DMS53 treated with DMSO at 0.1 percent for 48 hours (cell line): ENCODE data around the gene SCAF1.

Experiments
- DNase-seq: peaks from one replicate; lab custom pipeline; 2025; ENCODE audit not compliant: unreplicated experiment; lab: John Stamatoyannopoulos, UW

SCAF1 gene

DNA sequence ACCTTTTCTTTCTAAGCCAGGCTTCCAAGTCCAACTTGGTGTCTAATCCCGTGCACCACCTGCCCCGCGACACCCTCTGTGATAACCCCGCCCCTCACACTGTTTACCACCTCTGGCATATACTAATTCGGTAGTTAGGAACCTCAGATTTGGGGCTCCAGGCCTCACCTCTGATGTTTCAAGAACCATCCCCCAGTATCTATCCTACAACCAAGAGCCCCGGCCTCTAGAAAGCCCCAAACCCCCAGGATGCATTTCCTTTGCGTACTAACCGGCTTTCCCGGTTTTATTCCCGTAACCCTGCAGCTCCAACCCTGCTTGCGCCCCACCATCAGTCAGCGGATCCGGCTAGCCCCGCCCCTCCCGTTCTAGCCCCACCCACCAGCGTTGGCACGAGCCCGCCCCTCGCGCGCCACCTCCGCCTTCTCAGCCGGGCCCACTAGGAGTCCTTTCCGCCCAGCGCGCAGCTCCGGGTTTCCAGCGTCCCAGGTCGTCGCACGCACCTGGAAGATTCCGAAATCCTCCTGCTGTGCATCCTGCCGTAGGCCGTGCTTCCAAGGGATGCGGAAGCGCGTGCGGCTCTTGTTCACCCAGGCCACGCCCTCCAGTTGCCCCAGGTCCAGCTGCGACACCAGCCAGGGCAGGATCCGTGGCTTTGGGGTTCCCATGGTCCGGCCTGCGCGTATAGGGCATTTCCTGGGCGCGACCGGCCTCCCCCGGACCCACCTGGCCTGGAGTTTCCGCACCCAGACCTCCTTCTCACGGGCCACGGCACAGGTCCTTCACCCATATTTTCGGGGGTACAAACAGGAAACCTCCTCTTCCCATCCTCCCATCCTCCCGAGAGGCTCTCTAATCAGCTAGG is 22.4 kb downstream of the SCAF1 start:
- peak; percentile 79 for DNase-seq

DNA sequence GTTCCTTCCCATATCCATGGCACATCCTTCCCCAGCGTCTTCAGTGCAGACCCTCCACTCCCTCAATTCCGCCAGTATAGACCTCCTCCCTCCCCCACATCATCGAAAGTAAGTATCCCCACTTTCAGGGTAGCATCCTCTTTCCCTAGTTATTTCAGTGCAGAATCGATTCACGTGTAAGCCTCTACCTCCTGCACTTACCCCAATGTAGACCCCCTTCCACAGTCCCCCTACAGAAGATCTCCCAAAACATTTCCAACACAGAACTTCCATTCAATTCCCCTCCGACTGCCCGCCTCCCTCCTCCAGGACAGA is 23.0 kb downstream of the SCAF1 start:
- DNase-seq: no peak

DNA sequence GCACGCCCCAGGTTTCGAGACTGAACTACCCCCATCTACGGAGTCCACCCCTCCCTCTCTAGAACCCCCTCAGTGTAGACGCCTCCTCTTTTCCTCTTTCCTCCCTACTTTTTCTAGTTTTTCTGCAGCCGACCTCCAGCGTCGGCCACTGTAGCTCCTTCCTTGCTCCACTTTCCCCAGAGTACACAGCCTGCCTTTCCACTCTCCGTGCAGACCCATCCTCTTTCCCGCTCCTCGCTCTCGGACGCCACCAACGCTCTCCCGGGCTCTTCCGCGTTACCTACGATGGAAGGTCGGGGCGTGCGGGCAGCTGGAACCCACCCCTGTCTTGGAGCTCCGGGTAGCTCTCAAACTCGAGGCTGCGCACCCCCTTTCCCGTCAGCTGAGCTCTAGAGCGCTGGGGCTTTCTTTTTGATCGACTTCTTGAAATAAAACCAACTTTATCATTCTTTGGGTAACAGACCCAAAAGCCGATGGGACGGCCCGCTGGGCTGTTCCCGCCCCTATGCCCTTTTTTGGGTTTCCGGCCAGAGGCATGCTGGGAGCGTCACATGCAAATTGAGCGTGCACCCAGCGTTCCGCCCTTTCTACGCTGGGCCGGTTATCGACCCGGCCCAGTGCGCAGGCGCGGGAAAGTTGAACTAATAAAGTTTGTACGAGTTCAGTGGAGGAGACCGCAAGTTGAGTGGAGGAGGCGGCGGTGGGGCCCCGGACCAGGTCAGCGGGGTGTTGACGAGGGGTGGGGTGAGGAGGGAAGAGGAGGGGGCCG is 23.5 kb downstream of the SCAF1 start, which contains the start of the genes BCL2L12 and IRF3:
BCL2L12 (plus strand) TSS at position 583 of the 769 bp plus-strand sequence. CDS start 760 bp downstream, outside the sequence.
IRF3 (minus strand) TSS at position 507 of the 769 bp plus-strand sequence. CDS start 1,019 bp downstream, outside the sequence.
- DNase-seq: peak; percentile 73

DNA sequence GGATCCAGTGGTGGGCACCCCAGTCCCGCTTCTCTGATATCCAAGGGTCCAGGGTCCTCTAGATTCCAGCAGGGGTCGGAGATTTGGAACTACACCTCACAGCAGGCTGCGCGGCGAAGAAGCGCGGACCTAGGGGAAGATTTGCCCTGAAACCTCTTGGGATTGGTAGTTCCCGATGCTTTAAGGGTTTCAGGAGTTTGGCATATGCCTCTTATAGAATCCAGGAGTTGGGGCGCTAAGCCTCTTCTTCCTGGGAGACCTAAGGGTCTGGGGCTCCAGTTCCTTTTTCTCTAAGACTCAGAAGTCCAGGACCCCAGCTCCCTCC is 24.1 kb downstream of the SCAF1 start:
- no peak for DNase-seq

DNA sequence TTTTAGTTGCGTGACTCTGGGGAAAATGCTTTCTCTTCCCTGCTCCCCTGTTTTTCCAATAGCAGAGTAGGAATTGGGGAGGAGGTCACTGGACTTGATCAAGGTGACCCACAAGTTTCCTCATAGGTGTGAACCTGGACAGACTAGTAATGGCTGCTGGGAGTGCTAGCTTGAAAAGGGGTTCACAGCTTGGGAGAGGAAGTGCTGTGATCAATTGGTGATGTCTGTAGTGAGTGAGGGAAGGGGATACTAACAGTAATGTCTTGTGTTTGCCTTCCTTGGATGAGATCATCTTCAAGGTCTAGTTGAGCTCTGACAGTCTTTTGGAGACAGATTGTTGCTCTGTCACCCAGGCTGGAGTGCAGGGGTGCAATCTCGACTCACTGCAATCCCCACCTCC is 25.5 kb downstream of the SCAF1 start:
- no peak for DNase-seq

DNA sequence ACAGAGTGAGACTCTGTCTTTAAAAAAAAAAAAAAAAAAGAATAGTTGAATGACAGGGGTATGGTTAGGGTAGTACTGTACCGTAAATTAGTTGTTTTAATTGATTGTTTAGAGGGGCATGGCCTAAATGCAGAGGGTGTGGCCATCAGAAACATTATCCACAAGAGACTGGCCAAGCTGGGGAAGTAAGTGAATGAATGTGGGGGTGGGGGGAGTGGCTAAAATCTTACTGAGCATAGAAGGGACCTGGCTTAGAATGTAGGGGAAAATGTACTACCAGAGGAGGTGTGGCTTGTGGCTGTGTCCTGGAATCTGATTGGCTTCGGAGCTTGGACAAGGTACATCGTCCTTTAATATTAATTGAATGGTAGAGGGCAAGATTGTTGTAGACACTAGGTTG is 27.5 kb downstream of the SCAF1 start:
- no peak for DNase-seq

DNA sequence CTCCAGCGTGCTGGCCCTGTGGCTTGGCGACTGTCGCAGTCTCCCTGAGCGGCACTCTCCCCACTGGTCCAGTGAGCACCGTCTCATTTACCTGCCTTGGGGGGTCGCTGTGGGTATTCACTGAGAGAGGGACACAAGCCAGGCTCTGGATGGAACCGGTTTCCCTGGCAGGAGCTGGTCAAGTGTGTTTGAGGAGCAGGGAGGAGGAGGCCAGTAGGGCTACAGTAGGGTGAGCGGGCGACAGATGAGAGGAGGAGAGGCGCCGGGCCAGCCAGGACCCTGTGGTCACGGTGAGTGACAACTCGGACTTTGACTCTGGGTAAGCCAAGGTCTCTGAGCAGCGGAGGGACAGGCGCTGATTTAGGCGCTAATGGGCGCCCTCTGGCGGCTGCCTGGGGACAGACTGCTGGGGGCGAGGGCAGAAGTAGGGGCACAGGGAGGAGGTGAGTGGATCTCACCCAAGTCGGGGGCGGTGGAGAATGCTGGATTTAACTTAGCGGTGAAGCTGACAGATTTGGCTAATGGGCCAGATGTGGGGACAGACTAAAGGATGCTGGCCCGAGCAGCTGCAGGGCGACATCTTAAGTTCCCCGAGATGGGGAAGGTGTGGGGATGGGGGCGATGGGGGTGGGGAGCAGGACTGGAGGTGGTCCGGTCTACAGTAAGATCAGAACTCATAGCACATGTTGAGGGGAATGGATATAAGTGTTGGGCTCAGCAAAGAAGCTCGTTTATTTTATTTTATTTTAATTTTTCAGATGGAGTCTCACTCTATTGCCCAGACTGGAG is 30.3 kb downstream of the SCAF1 start:
- DNase-seq: peak; percentile 80

DNA sequence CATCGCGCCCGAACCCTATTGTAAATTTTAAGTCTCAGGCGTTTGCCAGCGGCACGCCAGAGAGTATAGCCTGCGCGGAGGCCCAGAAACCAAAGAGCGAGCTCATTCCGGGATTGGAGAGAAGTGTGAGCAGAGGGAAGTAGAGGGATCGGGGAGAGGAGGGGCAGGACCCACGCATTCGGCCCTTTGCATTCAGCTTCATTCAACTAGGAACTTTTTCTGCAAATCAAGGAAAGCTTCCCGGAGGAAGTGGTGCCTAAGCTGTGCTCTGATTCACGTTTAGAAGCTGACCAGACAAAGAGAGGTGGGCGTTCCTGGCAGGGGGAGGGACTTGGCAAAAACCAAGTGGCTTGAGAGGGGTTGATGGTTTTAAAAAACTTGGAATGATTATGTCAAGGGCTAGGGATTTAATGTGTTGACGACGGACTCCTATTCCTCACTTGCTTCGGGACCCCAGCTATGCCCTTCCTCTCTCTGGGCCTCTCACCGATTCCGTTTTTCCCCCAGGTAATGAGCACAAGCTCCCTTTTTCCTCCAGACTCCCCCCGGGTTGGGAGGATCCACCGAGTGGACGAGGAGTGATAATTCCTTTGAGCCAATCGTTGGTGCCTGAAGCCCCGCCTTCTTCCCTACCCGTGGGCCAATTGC is 34.3 kb downstream of the SCAF1 start:
- DNase-seq: peak; percentile 81

DNA sequence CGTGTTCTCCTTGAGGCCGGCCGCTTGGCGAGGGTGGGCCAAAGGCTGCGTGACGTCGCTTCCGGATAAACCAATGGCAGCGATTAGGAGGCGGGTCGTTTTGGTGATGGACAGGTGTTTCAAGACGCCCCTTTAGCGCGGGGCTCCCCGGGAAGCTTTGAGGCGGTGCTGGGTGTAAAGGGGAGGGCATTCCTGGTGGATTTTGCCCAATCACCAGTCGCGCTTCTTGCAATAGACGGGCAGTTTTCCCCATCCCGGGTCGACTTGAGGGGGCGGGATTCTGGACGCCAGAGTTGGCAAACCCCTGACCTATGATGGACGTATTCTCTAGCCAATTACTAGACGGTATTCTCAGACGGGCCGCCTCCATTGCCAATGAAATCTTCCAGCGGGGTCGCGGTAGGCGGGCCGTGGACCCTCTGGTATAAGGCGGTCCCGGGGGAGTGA is 34.8 kb downstream of the SCAF1 start:
- DNase-seq: peak; percentile 100

DNA sequence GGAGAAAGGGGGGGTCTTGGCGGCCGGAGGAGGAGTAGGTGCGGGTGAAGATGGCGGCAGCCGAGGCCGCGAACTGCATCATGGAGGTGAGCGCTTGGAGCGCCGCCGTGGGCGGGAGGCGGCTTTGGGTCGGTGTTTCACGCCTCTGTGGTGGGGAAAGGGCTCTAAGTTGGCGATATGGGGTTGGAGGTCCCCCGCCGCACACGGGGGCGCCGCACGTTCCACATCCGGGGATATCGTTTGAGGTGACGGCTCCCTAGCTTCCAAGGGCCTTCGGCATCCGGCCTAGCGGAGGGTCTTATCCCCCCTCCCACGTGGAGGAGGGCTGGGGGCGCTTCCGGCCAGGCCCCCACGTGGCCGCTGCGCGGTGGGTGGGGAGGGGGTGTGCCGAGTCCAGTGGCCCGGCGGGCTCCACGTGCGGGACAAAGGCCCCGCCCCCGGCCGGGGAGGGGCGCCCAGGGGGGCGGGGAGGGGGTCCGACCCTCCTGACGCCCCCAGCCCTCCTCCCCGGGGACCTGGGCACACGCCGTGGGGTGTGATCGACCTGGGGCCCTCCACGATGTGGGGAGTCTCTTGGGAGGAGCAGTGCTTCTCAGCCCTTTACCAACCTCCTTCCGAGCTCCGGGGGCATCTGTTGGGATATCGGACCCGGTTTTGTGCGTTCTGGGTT is 35.4 kb downstream of the SCAF1 start, which contains the start of gene PRMT1:
PRMT1 (plus strand) TSS at position 41 of the 670 bp plus-strand sequence; CDS start at position 51, 10 bp downstream.
- DNase-seq: no peak

DNA sequence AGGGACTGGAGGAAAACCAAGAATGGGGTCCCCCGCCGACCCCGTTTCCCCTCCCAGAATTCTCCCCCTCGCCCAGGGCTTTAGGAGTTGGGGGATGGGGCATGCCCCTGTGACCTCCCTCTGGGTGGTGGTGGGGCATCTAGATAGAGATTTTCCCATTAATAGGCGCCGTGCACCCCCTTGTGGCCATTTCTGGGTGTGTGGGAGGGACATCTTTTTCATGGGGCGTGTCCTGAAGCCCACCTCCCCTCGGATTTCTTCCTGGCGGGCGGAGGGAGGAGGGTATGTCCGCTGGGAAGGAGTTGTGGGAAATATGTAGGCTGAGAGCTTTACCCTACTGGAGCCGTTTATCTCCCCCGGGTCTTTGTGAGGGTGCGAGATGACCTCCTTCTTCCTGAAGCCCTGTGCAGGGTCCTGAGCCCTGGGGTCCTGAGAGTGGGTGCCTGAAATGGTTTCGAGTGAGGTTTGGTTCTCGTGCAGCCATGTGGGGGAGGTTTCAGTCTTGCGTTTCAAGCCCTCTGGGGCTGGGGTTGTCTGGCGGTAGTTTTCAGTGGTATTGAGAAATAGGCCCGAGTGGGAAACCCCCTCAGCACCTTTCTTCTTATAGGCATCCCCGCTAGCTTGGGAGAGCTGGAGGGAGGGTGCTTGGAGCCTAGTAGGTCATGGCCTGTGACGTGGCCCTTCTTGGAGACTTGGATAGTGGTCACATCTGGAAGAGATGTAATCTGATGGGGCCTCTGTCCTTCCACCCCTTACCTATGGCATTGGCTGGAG is 36.1 kb downstream of the SCAF1 start:
- DNase-seq: no peak

DNA sequence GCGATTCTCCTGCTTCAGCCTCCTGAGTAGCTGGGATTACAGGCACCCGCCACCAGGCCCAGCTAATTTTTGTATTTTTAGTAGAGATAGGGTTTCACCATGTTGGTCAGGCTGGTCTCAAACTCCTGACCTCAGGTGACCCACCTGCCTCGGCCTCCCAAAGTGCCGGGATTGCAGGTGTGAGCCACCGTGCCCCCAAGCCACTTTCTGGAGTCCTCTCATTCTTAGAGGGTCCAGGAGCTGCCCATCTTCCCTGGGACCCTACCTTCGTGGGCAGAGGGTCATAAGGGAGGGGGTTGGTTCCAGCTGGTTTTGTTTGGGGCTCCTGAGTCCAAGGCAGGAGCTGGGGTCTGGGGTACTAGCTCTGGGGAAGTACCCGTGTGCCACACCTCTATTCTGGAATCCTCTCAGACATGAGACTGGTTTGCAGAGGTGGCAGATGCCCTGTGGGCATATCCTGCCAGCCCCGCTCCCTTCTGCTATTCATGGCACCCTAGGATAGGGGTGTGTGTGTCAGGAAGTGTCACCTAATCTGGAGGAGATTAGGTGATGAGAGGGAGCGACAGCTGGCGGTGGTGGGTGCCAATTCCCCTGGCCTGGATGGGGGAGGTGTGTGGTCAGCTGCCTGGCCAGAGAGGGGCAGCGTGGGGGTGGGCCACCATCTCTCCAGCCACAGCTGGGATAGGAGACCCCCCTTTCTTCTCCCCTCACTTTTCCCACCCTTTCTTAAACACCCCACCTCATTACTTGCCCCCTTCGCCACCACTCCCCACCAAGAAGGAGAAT is 37.2 kb downstream of the SCAF1 start:
- no peak for DNase-seq

DNA sequence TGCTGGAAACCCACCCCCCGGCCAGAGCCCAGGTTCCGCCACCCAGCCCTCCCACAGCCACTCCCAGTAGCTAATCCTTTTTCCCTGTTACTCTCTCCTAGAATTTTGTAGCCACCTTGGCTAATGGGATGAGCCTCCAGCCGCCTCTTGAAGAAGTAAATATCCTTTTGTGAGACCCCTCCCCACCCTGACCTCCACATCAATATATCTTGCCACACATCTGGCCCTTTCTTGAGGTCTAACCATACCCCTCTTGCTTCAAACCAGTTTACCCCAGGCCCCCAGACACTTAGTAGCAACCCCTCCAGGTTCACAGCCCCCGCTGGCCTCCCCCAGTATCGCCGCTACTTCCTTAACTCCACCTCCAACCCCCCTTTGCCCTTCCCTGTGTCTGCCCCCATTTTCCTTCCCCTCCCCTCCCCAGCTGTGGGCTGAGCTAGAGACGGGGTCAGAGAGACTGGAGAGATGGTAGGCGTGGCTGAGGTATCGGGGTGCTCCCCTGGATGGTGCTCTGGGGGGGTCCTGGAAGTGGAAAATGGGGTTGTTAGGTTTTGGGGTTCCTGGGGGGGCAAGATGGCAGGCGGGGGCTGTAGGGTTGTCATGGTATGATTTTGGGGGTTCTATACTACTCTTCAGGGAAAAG is 37.9 kb downstream of the SCAF1 start:
- no peak for DNase-seq

DNA sequence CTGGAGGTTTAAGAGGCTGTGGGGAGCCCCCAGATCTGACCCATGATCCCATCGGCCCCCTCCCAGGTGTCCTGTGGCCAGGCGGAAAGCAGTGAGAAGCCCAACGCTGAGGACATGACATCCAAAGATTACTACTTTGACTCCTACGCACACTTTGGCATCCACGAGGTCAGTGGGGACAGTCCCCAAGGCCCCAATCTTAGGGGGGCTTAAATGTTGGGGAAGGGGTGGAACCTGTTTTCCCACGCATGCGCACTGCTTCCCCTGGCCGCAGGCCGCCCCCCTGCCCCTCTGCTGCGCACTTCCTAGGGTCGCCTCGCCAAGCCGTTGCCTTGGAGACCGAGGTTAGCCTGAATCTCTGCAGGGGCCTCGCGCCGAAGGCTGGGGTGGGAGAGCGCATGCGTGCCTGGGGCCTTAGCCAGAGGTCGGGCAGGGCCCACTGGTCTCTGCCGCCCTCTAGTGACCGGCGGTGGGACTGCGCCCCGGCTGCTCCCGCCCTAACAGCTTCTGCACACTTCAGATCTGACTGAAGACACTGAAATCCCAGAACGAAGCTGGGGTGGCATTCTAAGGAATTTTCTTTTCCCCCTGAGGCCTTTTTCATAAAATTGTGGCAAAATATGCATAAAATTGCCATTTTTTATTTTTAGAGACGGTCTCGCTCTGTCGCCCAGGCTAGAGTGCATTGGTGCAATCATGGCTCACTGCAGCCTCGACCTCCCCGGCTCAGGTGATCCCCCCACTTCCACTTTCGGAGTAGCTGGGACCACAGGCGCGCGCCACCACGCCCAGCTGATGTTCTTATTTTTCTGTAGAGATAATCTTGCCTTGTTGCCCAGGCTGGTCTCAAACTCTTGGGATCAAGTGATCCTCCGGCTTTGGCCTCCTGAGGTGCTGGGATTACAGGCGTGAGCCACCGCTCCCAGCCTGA is 38.7 kb downstream of the SCAF1 start:
- peak; percentile 62 for DNase-seq

DNA sequence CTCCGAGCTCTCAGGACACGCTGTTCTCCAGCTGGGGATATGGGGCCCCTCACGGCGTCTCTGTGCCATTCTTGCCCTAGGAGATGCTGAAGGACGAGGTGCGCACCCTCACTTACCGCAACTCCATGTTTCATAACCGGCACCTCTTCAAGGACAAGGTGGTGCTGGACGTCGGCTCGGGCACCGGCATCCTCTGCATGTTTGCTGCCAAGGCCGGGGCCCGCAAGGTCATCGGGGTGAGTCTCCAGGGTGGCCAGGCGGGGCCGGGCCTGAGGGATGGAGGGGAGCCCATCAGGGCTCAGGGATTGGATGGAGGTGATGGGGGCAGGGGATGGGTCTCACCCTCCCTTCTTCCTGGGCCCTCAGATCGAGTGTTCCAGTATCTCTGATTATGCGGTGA is 39.8 kb downstream of the SCAF1 start:
- DNase-seq: no peak

DNA sequence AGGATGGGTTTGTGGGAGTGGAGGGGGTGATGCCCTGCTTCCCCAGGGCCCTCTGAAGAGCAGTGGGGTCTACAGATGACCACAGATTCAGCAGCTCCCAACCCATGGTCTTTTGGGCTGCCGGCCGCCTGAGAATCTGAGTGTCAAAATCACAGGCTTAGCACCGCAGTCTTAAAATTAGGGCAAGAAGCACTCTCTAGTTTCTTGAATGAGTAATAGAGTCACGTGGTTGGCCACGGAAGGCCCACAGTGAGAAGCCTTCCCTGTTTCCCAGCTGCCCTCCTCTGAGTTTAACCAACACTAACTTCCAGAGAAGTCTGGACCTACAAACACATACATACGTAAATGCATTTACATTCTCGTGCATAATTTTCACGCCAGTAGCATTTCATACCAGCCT is 40.3 kb downstream of the SCAF1 start:
- DNase-seq: no peak

DNA sequence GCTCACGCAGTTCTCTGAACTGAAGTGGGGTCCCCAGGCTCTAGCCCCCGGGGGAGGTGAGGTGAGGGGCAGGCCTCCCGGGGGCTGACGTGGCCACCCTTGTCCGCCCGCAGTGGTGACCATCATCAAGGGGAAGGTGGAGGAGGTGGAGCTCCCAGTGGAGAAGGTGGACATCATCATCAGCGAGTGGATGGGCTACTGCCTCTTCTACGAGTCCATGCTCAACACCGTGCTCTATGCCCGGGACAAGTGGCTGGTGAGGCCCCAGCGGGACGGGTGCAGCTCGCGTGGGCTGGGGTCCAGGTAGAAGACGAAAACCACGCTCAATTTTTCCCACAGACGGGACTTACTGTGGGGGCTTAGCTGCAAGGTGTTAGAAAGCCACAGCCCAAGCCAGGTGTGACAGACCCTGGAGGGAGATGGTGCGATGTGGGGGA is 41.8 kb downstream of the SCAF1 start:
- DNase-seq: no peak
